Measurements from ENCODE around the gene ZDHHC19. TPM values are rescaled to one million over a fixed set of nuclear protein-coding genes. Genes with fewer than 3 reads are reported as not detected.
"Not testable (repeated sequence)": the region's sequence is repeated elsewhere in the genome, so short reads cannot be mapped to it uniquely, and the experiment has no call there.

Gene ZDHHC19
- total RNA-seq, 4 donors from 2014 or later: not detected

GRCh38 chr3:196192036-196192523 lies 19.1 kb downstream of the ZDHHC19 start:
- peaks cover 0 to 8% (median 0%) of the 10 kb centered on the region in 3 donors for H3K4me1 ChIP-seq
- no peaks in the 10 kb centered on the region for H3K27me3 ChIP-seq
- no peak overlapping the region for H3K4me3 ChIP-seq
- H3K9me3 ChIP-seq: no peaks in the 10 kb centered on the region
- TF ChIP-seq EP300 (IDR thresholded peaks at IDR 0.05) (no peak), POLR2A (IDR thresholded peaks at IDR 0.05) (no peak), POLR2AphosphoS5 (IDR thresholded peaks at IDR 0.05) (no peak), CTCF (IDR thresholded peaks at IDR 0.05) (no peak)
- H3K27ac ChIP-seq: no peak overlapping the region
- no peaks in the 10 kb centered on the region for H3K36me3 ChIP-seq
- WGBS, 2 donors (ENCODE audit: low coverage in 1 of 2): 70 to 82% methylated on average over 2 to 4 of the region's 11 CpGs
- no peak for ATAC-seq

GRCh38 chr3:196189566-196190347 lies 21.4 kb downstream of the ZDHHC19 start:
- 96% methylated on average over 4 to 5 of the region's 16 CpGs for WGBS, 2 donors (ENCODE audit: low coverage in 1 of 2)
- TF ChIP-seq EP300 (IDR thresholded peaks at IDR 0.05) (no peak), CTCF (IDR thresholded peaks at IDR 0.05) (no peak), POLR2AphosphoS5 (IDR thresholded peaks at IDR 0.05) (no peak)
- Histone ChIP-seq H3K36me3 (no peaks in the 10 kb centered on the region), H3K4me3 (no peak overlapping the region), H3K27me3 (no peaks in the 10 kb centered on the region), H3K27ac (no peak overlapping the region), H3K9me3 (no peaks in the 10 kb centered on the region), H3K4me1 (peaks cover 0 to 10% (median 0%) of the 10 kb centered on the region in 3 donors)
- no peak for ATAC-seq

- Histone ChIP-seq H3K4me1 (peaks cover 0 to 10% (median 0%) of the 10 kb centered on the region in 3 donors), H3K9me3 (no peaks in the 10 kb centered on the region), H3K36me3 (no peaks in the 10 kb centered on the region), H3K4me3 (peak overlapping the region in 1 of 2 donors; percentile 15), H3K27me3 (no peaks in the 10 kb centered on the region), H3K27ac (no peak overlapping the region)
- ATAC-seq: no peak
- TF ChIP-seq CTCF (IDR thresholded peaks at IDR 0.05): no peak
- 45 to 53% methylated on average over 11 to 16 of the region's 31 CpGs for WGBS, 2 donors (ENCODE audit: low coverage in 1 of 2)
Observed at GRCh38 chr3:196186651-196187573, 24.3 kb downstream of the ZDHHC19 start.

- H3K27me3 ChIP-seq: no peaks in the 10 kb centered on the region
- no peaks in the 10 kb centered on the region for H3K36me3 ChIP-seq
- H3K4me1 ChIP-seq: peaks cover 0 to 10% (median 0%) of the 10 kb centered on the region in 3 donors
- ATAC-seq: no peak
- no peak overlapping the region for H3K27ac ChIP-seq
- 70 to 100% methylated on average over 2 to 10 of the region's 15 CpGs for WGBS, 2 donors (ENCODE audit: low coverage in 1 of 2)
- H3K4me3 ChIP-seq: no peak overlapping the region
- no peaks in the 10 kb centered on the region for H3K9me3 ChIP-seq
- TF ChIP-seq EP300 (IDR thresholded peaks at IDR 0.05) (no peak), POLR2A (IDR thresholded peaks at IDR 0.05) (no peak), POLR2AphosphoS5 (IDR thresholded peaks at IDR 0.05) (no peak), CTCF (IDR thresholded peaks at IDR 0.05) (no peak)
Observed at GRCh38 chr3:196184881-196185280, 26.3 kb downstream of the ZDHHC19 start.

GRCh38 chr3:196184169-196184432 lies 27.1 kb downstream of the ZDHHC19 start:
- H3K27ac ChIP-seq, ATAC-seq, H3K4me3 ChIP-seq: not testable (repeated sequence)

More at GRCh38 chr3:196184169-196184432, 27.1 kb downstream of the ZDHHC19 start:
- not testable (repeated sequence) for H3K36me3 ChIP-seq, H3K4me1 ChIP-seq, H3K9me3 ChIP-seq, H3K27me3 ChIP-seq
- 82% methylated on average over 4 of the region's 4 CpGs; no CpG with 5 or more reads in 1 of the 2 donors for WGBS, 2 donors (ENCODE audit: low coverage in 1 of 2)

Measured in gastroesophageal sphincter (tissue), 4 donors.